HG03095 (cell line): Measurements from ENCODE around the gene RPIA.
"Not testable (repeated sequence)": the region's sequence is repeated elsewhere in the genome, so short reads cannot be mapped to it uniquely, and the experiment has no call there.

ENCODE experiments used
- ATAC-seq: cut with Tn5 transposase; IDR thresholded peaks from one replicate; pipeline ENCODE4 v1.9.1; 2021; ENCODE audit warnings: moderate library complexity; ENCODE audit not compliant: unreplicated experiment

The RPIA gene

GRCh38 chr2:88733155-88733902 lies 41.9 kb downstream of the RPIA start:
- no peak for ATAC-seq

- ATAC-seq = no peak
Observed at GRCh38 chr2:88735133-88735532, 43.7 kb downstream of the RPIA start.

- no peak for ATAC-seq
Observed at GRCh38 chr2:88735853-88736252, 44.4 kb downstream of the RPIA start.

- ATAC-seq = no peak
Observed at GRCh38 chr2:88736437-88736836, 45.0 kb downstream of the RPIA start.

GRCh38 chr2:88737385-88737784 lies 45.9 kb downstream of the RPIA start:
- ATAC-seq = no peak

GRCh38 chr2:88738271-88738670 lies 46.8 kb downstream of the RPIA start:
- ATAC-seq = no peak

GRCh38 chr2:88739985-88740600 lies 48.6 kb downstream of the RPIA start:
- peak; percentile 86 for ATAC-seq

- ATAC-seq = no peak
Observed at GRCh38 chr2:88746929-88747490, 55.5 kb downstream of the RPIA start.

GRCh38 chr2:88747990-88748389 lies 56.5 kb downstream of the RPIA start:
- no peak for ATAC-seq

- ATAC-seq = no peak
Observed at GRCh38 chr2:88751768-88752167, 60.3 kb downstream of the RPIA start.

GRCh38 chr2:88753833-88754584 lies 62.5 kb downstream of the RPIA start:
- ATAC-seq = peak; percentile 91

GRCh38 chr2:88754585-88755320 lies 63.3 kb downstream of the RPIA start:
- ATAC-seq = peak; percentile 30

- no peak for ATAC-seq
Observed at GRCh38 chr2:88755836-88756235, 64.4 kb downstream of the RPIA start.

- ATAC-seq = no peak
Observed at GRCh38 chr2:88757025-88757424, 65.6 kb downstream of the RPIA start.

GRCh38 chr2:88758702-88759101 lies 67.2 kb downstream of the RPIA start:
- not testable (repeated sequence) for ATAC-seq

GRCh38 chr2:88760819-88761598 lies 69.5 kb downstream of the RPIA start:
- ATAC-seq = no peak

- ATAC-seq = no peak
Observed at GRCh38 chr2:88764141-88764849, 72.8 kb downstream of the RPIA start.

- ATAC-seq = no peak
Observed at GRCh38 chr2:88764850-88765153, 73.3 kb downstream of the RPIA start.

- ATAC-seq = no peak
Observed at GRCh38 chr2:88765154-88765888, 73.8 kb downstream of the RPIA start.
